GM20431 (cell line): ENCODE results near the gene KRT9.
"Not testable (repeated sequence)": the region's sequence is repeated elsewhere in the genome, so short reads cannot be mapped to it uniquely, and the experiment has no call there.

Experiments used
- in situ Hi-C: fragments of 300-500 bp; cut with MseI, MboI; formaldehyde crosslinking; loops from one replicate; pipeline ENCODE4 v1.15.0; 2020; ENCODE audit warnings: low sequenced_read_pairs; ENCODE audit not compliant: unreplicated experiment

KRT9 gene

GRCh38 chr17:41580244-41580575, 8.4 kb upstream of the KRT9 start:
- in situ Hi-C loops, result no loop called here

- in situ Hi-C loops, result no loop called here
Measured at GRCh38 chr17:41579484-41580243, 7.8 kb upstream of the KRT9 start.

GRCh38 chr17:41578971-41579370, 7.1 kb upstream of the KRT9 start:
- in situ Hi-C loops, result no loop called here

- in situ Hi-C loops, result no loop called here
Measured at GRCh38 chr17:41578538-41578937, 6.7 kb upstream of the KRT9 start.

GRCh38 chr17:41576740-41577139, 4.9 kb upstream of the KRT9 start:
- in situ Hi-C loops, result not testable (repeated sequence)

GRCh38 chr17:41575336-41575735, 3.5 kb upstream of the KRT9 start:
- in situ Hi-C loops, result no loop called here

- in situ Hi-C loops, result no loop called here
Measured at GRCh38 chr17:41567317-41567716, 4.5 kb downstream of the KRT9 start.

GRCh38 chr17:41565338-41565737, 6.5 kb downstream of the KRT9 start:
- in situ Hi-C loops, result no loop called here

GRCh38 chr17:41563607-41564170, 8.2 kb downstream of the KRT9 start:
- in situ Hi-C loops, result no loop called here

GRCh38 chr17:41561554-41561953, 10.3 kb downstream of the KRT9 start:
- in situ Hi-C loops, result no loop called here

- in situ Hi-C loops, result no loop called here
Measured at GRCh38 chr17:41559548-41559947, 12.3 kb downstream of the KRT9 start.

- in situ Hi-C loops, result no loop called here
Measured at GRCh38 chr17:41556931-41557330, 14.9 kb downstream of the KRT9 start.

- in situ Hi-C loops, result no loop called here
Measured at GRCh38 chr17:41556306-41556705, 15.6 kb downstream of the KRT9 start.

- in situ Hi-C loops, result no loop called here
Measured at GRCh38 chr17:41555105-41555887, 16.6 kb downstream of the KRT9 start.

- in situ Hi-C loops, result no loop called here
Measured at GRCh38 chr17:41553987-41554680, 17.7 kb downstream of the KRT9 start.

- in situ Hi-C loops, result no loop called here
Measured at GRCh38 chr17:41553176-41553575, 18.7 kb downstream of the KRT9 start.

GRCh38 chr17:41552455-41552854, 19.4 kb downstream of the KRT9 start:
- in situ Hi-C loops, result no loop called here

- in situ Hi-C loops, result no loop called here
Measured at GRCh38 chr17:41551365-41551764, 20.5 kb downstream of the KRT9 start.

GRCh38 chr17:41549596-41550039, 22.2 kb downstream of the KRT9 start:
- in situ Hi-C loops, result no loop called here

- in situ Hi-C loops, result no loop called here
Measured at GRCh38 chr17:41548844-41549595, 22.8 kb downstream of the KRT9 start.
